ENCODE results near the gene OR1F1.
A peak's percentile ranks its signal among the peaks of the same experiment; 100 is the strongest.

The OR1F1 gene

DNA sequence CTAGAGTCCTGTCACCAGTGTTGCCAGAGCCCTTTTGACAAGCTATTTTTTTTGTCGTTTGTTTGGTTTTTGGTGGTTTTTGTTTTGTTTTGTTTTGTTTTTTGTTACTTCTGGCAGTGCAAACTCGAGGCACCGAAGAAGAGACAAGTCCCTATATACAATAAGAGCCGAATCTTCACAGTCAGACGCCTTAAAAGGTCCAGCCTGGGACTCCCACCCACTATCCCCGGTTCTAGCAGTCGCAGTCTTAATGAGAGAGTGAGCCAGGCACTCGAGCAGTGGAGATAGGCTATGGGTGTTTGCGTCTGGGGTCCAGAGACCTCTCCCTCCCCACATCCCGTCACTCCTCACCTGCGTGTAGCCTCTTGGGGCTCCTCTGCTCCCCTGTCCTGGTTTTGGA, 1.9 kb downstream of the OR1F1 start:
- no peak overlapping the region for H3K27ac ChIP-seq
- H3K36me3 ChIP-seq (replicated peaks) = no peaks in the 10 kb centered on the region
- H3K27me3 ChIP-seq (replicated peaks) = no peaks in the 10 kb centered on the region
- DNase-seq = no peak
- in situ Hi-C loops (cut with HindIII; ENCODE audit: low pct_ligation_motif_present, low sequenced_read_pairs) = no loop called here
- peak overlapping the region; percentile 68 for H3K4me3 ChIP-seq (ENCODE audit: low read depth, low read length)
- TF ChIP-seq, protein P1, sequence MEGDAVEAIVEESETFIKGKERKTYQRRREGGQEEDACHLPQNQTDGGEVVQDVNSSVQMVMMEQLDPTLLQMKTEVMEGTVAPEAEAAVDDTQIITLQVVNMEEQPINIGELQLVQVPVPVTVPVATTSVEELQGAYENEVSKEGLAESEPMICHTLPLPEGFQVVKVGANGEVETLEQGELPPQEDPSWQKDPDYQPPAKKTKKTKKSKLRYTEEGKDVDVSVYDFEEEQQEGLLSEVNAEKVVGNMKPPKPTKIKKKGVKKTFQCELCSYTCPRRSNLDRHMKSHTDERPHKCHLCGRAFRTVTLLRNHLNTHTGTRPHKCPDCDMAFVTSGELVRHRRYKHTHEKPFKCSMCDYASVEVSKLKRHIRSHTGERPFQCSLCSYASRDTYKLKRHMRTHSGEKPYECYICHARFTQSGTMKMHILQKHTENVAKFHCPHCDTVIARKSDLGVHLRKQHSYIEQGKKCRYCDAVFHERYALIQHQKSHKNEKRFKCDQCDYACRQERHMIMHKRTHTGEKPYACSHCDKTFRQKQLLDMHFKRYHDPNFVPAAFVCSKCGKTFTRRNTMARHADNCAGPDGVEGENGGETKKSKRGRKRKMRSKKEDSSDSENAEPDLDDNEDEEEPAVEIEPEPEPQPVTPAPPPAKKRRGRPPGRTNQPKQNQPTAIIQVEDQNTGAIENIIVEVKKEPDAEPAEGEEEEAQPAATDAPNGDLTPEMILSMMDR (IDR thresholded peaks at IDR 0.05; ENCODE audit: low read depth, low read length, missing control alignments) = no peak

DNA sequence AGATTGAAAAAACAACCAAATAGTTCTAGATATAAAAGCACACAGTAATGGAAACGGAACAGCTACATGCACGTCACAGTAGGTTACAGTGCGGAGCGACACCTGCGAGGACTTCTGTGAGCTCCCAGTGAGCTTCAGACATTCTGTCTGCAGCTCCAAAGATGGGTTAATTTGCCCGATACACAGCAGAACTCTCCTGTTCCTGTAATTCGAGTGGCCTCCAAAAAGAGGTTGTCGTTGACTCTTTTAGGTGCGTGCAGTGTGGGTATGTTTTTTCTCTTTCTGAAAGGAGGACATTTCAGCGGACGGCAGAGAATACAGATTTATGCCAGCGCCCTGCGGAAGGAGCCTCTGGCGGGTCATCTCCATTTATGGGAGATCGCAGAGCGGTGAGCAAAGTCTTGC, 2.9 kb downstream of the OR1F1 start:
- Histone ChIP-seq H3K4me3 (ENCODE audit: low read depth, low read length) (peak overlapping the region; percentile 49), H3K27ac (no peak overlapping the region), H3K27me3 (replicated peaks) (no peaks in the 10 kb centered on the region), H3K36me3 (replicated peaks) (no peaks in the 10 kb centered on the region)
- DNase-seq = no peak
- TF ChIP-seq, protein P1 (IDR thresholded peaks at IDR 0.05; ENCODE audit: low read depth, low read length, missing control alignments) = no peak
- in situ Hi-C loops (cut with HindIII; ENCODE audit: low pct_ligation_motif_present, low sequenced_read_pairs) = no loop called here

DNA sequence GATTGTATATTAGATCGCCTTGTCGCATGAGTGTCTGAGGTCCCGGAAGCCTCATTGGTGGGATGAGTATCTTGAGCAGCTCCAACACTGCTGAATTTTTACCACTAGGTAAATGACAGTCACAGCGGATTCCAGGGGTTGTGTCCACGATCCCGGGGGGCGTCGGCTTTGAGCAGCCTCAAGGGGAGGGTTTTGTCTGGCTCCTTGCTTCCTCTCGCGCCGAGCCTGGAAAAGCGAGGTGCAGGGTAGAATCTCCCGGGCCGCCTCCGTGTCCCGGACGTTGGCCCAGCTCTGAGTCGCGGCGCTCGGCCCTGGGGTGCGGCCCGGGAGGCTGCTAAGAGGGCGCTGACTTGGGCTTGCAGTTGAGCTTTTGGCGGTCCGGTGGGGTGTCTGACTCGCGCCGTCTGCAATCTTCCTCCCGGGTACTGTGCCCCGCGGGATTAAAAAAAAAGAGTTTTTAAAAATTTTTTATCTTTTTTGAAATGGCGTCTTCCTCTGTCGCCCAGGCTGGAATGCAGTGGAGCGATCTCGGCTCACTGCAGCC, 4.5 kb downstream of the OR1F1 start:
- Histone ChIP-seq H3K27me3 (replicated peaks) (no peaks in the 10 kb centered on the region), H3K27ac (no peak overlapping the region), H3K4me3 (ENCODE audit: low read depth, low read length) (peak overlapping the region; percentile 26), H3K36me3 (replicated peaks) (no peaks in the 10 kb centered on the region)
- in situ Hi-C loops (cut with HindIII; ENCODE audit: low pct_ligation_motif_present, low sequenced_read_pairs) = no loop called here
- TF ChIP-seq, protein P1 (IDR thresholded peaks at IDR 0.05; ENCODE audit: low read depth, low read length, missing control alignments) = no peak
- no peak for DNase-seq

DNA sequence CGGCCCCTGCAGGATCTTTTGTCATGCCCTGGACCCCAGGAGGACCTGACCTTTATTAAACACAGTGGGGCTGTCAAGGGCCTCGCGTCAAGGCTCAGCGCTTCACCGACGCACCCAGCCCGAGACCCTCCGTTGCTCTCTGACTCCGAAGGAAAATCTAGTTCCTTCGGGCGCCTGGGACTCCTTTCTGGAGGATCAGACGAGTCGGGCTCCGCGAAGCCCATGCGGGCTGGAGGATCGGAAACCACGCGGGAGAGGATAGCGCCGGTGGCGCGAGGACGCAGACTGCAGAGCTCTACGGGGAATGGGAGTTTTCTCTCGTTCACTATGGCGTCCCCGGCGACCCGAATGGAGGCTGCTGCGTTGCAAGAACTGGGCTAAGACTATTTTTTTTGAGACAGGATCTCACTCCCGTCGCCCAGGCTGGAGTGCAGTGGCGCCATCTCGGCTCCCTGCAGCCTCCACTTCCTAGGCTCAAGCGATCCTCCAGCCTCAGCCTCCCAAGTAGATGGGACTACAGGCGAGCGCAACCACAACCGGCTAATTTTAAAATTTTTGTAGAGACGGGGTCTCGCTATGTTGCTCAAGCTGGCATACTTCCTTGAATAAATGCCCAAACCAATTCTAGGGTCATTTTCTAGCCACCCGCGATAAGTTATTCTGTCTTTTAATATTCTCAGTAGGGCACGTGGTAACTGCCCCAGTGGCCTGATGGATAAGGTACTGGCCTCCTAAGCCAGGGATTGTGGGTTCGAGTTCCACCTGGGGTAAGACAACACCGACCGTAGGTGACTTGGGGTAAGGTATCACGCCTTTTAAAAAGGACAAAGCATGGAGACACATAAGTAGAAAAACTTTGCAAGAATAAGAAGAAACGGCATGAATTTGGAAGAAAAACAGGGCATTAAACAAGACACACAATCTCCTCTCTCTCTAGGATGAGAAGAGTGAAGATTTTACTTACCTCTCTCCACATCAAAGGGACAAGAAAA, 5.5 kb downstream of the OR1F1 start:
- in situ Hi-C loops (cut with HindIII; ENCODE audit: low pct_ligation_motif_present, low sequenced_read_pairs) = no loop called here
- Histone ChIP-seq H3K27me3 (replicated peaks) (no peaks in the 10 kb centered on the region), H3K36me3 (replicated peaks) (no peaks in the 10 kb centered on the region), H3K27ac (no peak overlapping the region), H3K4me3 (ENCODE audit: low read depth, low read length) (no peak overlapping the region)
- TF ChIP-seq, protein P1 (IDR thresholded peaks at IDR 0.05; ENCODE audit: low read depth, low read length, missing control alignments) = no peak
- DNase-seq = no peak

DNA sequence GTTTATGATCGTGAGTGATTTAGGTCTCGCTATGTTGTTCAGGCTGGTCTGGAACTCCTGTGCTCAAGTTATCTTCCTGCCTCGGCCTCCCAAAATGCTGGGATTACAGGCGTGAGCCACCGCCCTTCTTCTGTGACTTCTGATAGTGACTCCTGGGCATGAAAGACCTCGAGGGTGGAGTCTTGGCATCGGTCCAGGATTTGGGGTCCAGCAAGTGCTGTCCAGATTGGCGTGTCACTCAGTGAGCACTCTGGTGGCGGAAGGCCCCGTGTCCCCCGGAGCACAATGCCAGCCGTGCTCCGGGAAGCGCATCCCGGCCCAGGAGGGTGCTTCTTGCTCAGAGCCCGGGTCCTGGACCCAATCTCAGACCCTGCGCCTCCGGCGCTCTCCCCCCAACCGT, 6.8 kb downstream of the OR1F1 start:
- H3K27me3 ChIP-seq (replicated peaks) = no peaks in the 10 kb centered on the region
- H3K36me3 ChIP-seq (replicated peaks) = no peaks in the 10 kb centered on the region
- TF ChIP-seq, protein P1 (IDR thresholded peaks at IDR 0.05; ENCODE audit: low read depth, low read length, missing control alignments) = no peak
- no peak overlapping the region for H3K4me3 ChIP-seq (ENCODE audit: low read depth, low read length)
- in situ Hi-C loops (cut with HindIII; ENCODE audit: low pct_ligation_motif_present, low sequenced_read_pairs) = no loop called here
- DNase-seq = no peak
- no peak overlapping the region for H3K27ac ChIP-seq

Data from brain microvascular endothelial cell (primary cell).